HUES6 (cell line): Measurements from ENCODE around the gene ARHGAP21.

Experiments used
- H3K27ac ChIP-seq: 2 replicates; pipeline ENCODE4 v1.7.0; 2013; ENCODE audit warnings: low read depth, mild to moderate bottlenecking, low read length, inconsistent platforms
- H3K27me3 ChIP-seq: 2 replicates; pipeline ENCODE4 v1.6.1; 2013; ENCODE audit warnings: low read length; ENCODE audit not compliant: control insufficient read depth, insufficient read depth
- H3K36me3 ChIP-seq: 2 replicates; pipeline ENCODE4 v1.6.1; 2013; ENCODE audit warnings: low read length; ENCODE audit not compliant: control insufficient read depth, insufficient read depth
- H3K4me1 ChIP-seq: 2 replicates; pipeline ENCODE4 v1.6.1; 2013; ENCODE audit warnings: low read length; ENCODE audit not compliant: control insufficient read depth, insufficient read depth
- H3K4me3 ChIP-seq: 2 replicates; pipeline ENCODE4 v1.5.1; 2013; ENCODE audit warnings: low read depth, low read length
- H3K9ac ChIP-seq: one replicate; pipeline ENCODE4 v1.6.1; 2013; ENCODE audit warnings: mild to moderate bottlenecking, low read length
- H3K9me3 ChIP-seq: 2 replicates; pipeline ENCODE4 v1.6.1; 2013; ENCODE audit warnings: low read depth, low read length; ENCODE audit not compliant: control insufficient read depth, insufficient read depth

The ARHGAP21 gene

DNA sequence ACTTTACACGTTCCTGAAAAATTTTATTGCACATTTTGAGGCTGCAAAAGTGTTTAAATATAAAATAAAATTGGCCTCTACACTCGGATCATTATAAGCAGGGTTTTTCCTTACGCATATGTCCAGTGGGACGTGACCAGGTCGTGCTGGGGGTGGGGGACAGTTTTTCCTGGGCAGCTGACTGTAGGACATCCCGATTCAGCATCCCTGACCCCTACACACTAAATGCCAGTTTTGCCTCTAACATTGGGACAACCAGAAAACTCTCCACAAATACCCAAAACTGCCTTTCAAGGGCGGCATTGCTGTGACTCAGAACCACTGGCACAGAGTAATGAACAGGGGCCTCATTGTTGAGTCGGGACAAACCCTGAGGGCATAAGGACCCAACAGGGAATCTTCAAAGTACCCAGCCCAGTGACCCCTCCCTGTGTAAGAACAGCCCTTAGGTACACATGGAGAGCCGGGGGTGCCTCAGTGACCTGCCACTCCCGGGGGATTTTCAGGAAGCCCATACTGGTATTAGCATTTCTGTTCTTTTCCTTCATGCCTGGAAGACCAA, 170.6 kb downstream of the ARHGAP21 start:
- no peak overlapping the region for H3K4me3 ChIP-seq
- H3K27ac ChIP-seq = no peak overlapping the region
- H3K36me3 ChIP-seq = no peaks in the 10 kb centered on the region
- H3K9me3 ChIP-seq = no peaks in the 10 kb centered on the region
- no peaks in the 10 kb centered on the region for H3K27me3 ChIP-seq
- H3K4me1 ChIP-seq = peaks cover 24% of the 10 kb centered on the region
- no peak overlapping the region for H3K9ac ChIP-seq

GRCh38 chr10:24552346-24553016, 171.2 kb downstream of the ARHGAP21 start:
- no peaks in the 10 kb centered on the region for H3K27me3 ChIP-seq
- no peaks in the 10 kb centered on the region for H3K9me3 ChIP-seq
- no peaks in the 10 kb centered on the region for H3K36me3 ChIP-seq
- no peak overlapping the region for H3K4me3 ChIP-seq
- peaks cover 24% of the 10 kb centered on the region for H3K4me1 ChIP-seq
- no peak overlapping the region for H3K9ac ChIP-seq
- H3K27ac ChIP-seq = no peak overlapping the region

DNA sequence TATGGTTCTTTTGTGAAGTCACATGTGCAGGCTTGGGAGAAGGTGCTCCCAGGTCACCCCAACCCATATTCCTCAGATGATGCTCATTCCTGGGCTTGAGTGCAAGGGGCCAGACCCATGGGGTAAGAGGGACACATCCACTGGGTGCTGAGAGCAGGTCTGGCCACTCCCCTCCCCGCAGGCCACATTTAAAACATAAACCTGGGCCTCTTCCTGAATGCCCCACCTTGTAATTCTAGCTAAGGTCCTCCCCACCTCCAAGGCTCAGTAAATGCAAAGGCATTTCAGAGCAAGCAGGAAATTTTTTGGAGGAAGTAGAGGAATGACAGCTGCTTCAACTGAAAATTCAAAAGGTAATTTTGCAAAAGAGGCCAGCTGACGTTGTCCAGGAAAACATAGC, 172.5 kb downstream of the ARHGAP21 start:
- no peaks in the 10 kb centered on the region for H3K9me3 ChIP-seq
- H3K27ac ChIP-seq = no peak overlapping the region
- H3K4me3 ChIP-seq = no peak overlapping the region
- H3K4me1 ChIP-seq = peaks cover 21% of the 10 kb centered on the region
- H3K36me3 ChIP-seq = 0 out of 2 replicates have a peak, but pooled peaks cover 3% of the 10 kb centered on the region
- H3K9ac ChIP-seq = no peak overlapping the region
- H3K27me3 ChIP-seq = no peaks in the 10 kb centered on the region

DNA sequence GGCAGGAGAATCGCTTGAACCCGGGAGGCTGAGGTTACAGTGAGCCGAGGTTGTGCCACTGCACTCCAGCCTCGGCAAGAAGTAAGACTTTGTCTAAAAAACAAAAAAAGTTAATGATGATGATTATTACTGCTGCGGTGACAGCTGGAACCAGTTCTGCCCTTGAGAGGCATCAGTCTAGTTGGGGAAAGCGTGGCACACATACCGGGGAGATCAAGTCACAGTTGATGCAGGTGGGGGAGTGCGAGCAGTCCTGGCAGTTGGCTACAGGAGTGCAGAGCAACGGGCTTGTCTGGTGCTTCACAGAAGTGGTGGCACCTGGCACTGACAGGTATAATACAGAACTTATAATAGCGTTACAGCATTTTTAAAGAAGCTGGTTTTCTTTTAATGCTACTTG, 173.0 kb downstream of the ARHGAP21 start:
- H3K36me3 ChIP-seq = peaks cover 7% of the 10 kb centered on the region
- no peak overlapping the region for H3K9ac ChIP-seq
- no peaks in the 10 kb centered on the region for H3K27me3 ChIP-seq
- H3K27ac ChIP-seq = no peak overlapping the region
- peaks cover 21% of the 10 kb centered on the region for H3K4me1 ChIP-seq
- H3K4me3 ChIP-seq = no peak overlapping the region
- H3K9me3 ChIP-seq = no peaks in the 10 kb centered on the region

- no peaks in the 10 kb centered on the region for H3K9me3 ChIP-seq
- peaks cover 46% of the 10 kb centered on the region for H3K36me3 ChIP-seq
- no peak overlapping the region for H3K27ac ChIP-seq
- H3K27me3 ChIP-seq = no peaks in the 10 kb centered on the region
- H3K9ac ChIP-seq = no peak overlapping the region
- no peak overlapping the region for H3K4me3 ChIP-seq
- H3K4me1 ChIP-seq = no peaks in the 10 kb centered on the region
These were observed 178.1 kb downstream of the ARHGAP21 start for GRCh38 chr10:24545585-24545984.

GRCh38 chr10:24544776-24545175, 178.9 kb downstream of the ARHGAP21 start:
- Histone ChIP-seq H3K4me3 (no peak overlapping the region), H3K4me1 (no peaks in the 10 kb centered on the region), H3K27me3 (no peaks in the 10 kb centered on the region), H3K9ac (no peak overlapping the region), H3K9me3 (no peaks in the 10 kb centered on the region), H3K36me3 (peaks cover 50% of the 10 kb centered on the region), H3K27ac (no peak overlapping the region)

DNA sequence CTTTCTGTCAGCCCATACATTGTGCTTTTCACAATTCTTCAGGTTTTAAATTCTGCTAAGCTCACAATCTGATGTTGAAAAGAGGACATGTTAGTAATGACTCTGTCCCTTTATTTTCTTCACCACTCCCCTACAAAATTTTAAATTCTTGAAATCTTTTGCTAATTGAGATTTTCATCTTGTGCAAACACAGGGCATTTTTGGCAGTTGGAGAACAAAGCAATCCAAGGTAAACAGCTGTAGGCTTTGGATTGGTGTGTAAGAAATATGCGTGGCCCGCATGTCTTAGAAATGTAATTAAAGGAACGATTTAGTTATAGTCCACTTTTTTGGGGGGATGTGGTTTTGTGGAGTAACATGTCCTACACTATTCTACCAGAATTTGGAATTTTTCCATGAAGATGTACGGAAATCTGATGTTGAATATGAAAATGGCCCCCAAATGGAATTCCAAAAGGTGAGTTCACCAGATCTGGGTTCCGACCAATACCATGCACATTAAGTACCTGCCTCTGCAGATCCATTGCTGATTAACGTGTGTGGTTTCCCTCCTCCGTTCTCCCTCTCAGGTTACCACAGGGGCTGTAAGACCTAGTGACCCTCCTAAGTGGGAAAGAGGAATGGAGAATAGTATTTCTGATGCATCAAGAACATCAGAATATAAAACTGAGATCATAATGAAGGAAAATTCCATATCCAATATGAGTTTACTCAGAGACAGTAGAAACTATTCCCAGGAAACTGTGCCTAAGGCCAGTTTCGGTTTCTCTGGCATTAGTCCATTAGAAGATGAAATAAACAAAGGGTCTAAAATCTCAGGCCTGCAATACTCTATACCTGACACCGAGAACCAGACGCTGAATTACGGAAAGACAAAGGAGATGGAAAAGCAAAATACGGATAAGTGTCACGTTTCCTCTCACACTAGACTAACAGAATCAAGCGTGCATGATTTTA, 181.1 kb downstream of the ARHGAP21 start:
- Histone ChIP-seq H3K9ac (no peak overlapping the region), H3K4me1 (no peaks in the 10 kb centered on the region), H3K36me3 (peaks cover 59% of the 10 kb centered on the region), H3K27me3 (no peaks in the 10 kb centered on the region), H3K27ac (no peak overlapping the region), H3K4me3 (no peak overlapping the region), H3K9me3 (no peaks in the 10 kb centered on the region)

DNA sequence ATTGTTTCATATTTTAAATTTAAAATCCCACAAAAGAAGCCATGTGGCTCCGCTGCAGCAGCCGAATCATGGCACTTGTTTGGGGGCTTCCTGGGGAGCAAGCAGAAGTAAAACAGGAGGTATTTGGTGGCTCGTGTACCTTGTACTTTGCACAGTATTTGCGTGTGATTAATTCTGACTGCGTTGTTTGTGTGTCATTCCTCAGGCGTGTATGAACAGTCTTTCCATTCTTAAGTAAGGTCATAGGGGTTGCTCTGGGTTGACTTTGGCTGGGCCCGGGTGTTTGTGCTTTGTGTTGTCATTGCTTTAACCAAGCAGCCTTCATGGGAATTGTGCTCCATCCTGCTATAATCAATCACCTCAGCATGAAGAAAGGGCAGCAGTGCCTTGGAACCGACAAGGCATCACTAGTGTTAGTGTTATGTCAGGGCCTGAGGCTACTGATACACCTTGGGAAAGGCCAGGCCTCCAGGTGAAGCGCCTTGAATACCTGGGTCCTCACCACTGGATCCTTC, 182.4 kb downstream of the ARHGAP21 start:
- Histone ChIP-seq H3K4me3 (no peak overlapping the region), H3K27ac (no peak overlapping the region), H3K36me3 (peaks cover 68% of the 10 kb centered on the region), H3K4me1 (no peaks in the 10 kb centered on the region), H3K9ac (no peak overlapping the region), H3K9me3 (no peaks in the 10 kb centered on the region), H3K27me3 (no peaks in the 10 kb centered on the region)

GRCh38 chr10:24536636-24537035, 187.1 kb downstream of the ARHGAP21 start:
- Histone ChIP-seq H3K4me3 (no peak overlapping the region), H3K9ac (no peak overlapping the region), H3K27ac (no peak overlapping the region), H3K27me3 (no peaks in the 10 kb centered on the region), H3K36me3 (peaks cover 65% of the 10 kb centered on the region), H3K9me3 (no peaks in the 10 kb centered on the region), H3K4me1 (no peaks in the 10 kb centered on the region)

DNA sequence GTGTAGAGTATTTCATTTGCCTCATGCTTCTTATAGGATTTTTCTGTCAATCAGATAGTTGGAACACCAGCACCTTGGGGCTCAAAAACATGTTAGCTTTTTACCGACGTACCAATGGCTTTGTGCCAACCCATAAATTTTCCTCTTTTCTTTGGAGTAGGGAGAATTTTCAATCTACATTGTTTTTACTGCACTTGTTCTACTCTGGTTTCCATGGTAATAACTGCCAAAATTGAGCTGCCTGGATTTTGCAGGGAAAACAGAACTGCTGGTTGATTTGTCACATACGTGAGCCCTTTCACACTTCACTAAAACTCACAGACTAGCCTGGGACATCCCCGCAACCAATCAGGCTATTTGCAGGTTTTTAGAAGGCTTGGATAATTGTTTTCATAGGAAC, 189.7 kb downstream of the ARHGAP21 start:
- Histone ChIP-seq H3K4me3 (no peak overlapping the region), H3K36me3 (peaks cover 64% of the 10 kb centered on the region), H3K9ac (no peak overlapping the region), H3K9me3 (no peaks in the 10 kb centered on the region), H3K27me3 (no peaks in the 10 kb centered on the region), H3K4me1 (no peaks in the 10 kb centered on the region), H3K27ac (no peak overlapping the region)
